Hepatocyte (in vitro differentiated cells): Measurements from ENCODE around the gene MFAP5. TPM values are rescaled to one million over a fixed set of nuclear protein-coding genes. Genes with fewer than 3 reads are reported as not detected.

Source experiments
- DNase-seq: peaks from one replicate; pipeline ENCODE4 v3.0.0-alpha.2; 2016; ENCODE audit warnings: low spot score
- H2AFZ ChIP-seq: fragments of 200-600 bp; sonication (generic); 2 replicates; pipeline ENCODE4 v1.6.0; 2016; ENCODE audit warnings: antibody characterized with exemption, mild to moderate bottlenecking
- H3K27ac ChIP-seq: fragments of 200-600 bp; sonication (generic); 2 replicates; pipeline ENCODE4 v1.5.1; 2016; ENCODE audit warnings: mild to moderate bottlenecking
- H3K27me3 ChIP-seq: fragments of 200-600 bp; sonication (generic); 2 replicates; pipeline ENCODE4 v1.6.1; 2016
- H3K36me3 ChIP-seq: fragments of 200-600 bp; sonication (generic); replicated peaks from 2 replicates; pipeline ENCODE4 v1.5.1; 2016; ENCODE audit warnings: low read depth; ENCODE audit not compliant: insufficient read depth
- H3K4me1 ChIP-seq: fragments of 200-600 bp; sonication (generic); 2 replicates; pipeline ENCODE4 v1.5.1; 2016; ENCODE audit warnings: mild to moderate bottlenecking, moderate library complexity; ENCODE audit not compliant: insufficient read depth
- H3K4me2 ChIP-seq: fragments of 200-600 bp; sonication (generic); 2 replicates; pipeline ENCODE4 v1.6.0; 2016
- H3K4me3 ChIP-seq: fragments of 200-600 bp; sonication (generic); 2 replicates; pipeline ENCODE4 v1.5.1; 2016; ENCODE audit warnings: mild to moderate bottlenecking
- H3K79me2 ChIP-seq: fragments of 200-600 bp; sonication (generic); 2 replicates; pipeline ENCODE4 v1.6.0; 2017; ENCODE audit warnings: mild to moderate bottlenecking
- H3K9me2 ChIP-seq: fragments of 200-600 bp; sonication (generic); replicated peaks from 2 replicates; pipeline ENCODE4 v1.6.0; 2017; ENCODE audit warnings: mild to moderate bottlenecking; ENCODE audit not compliant: insufficient read depth
- H3K9me3 ChIP-seq: fragments of 200-600 bp; sonication (generic); 2 replicates; pipeline ENCODE4 v1.5.1; 2016; ENCODE audit warnings: low read depth, mild to moderate bottlenecking
- H4K20me1 ChIP-seq: fragments of 200-600 bp; sonication (generic); 2 replicates; pipeline ENCODE4 v1.6.0; 2016; ENCODE audit warnings: mild to moderate bottlenecking; ENCODE audit not compliant: insufficient read depth, poor library complexity, severe bottlenecking
- CTCF ChIP-seq: fragments of 200-600 bp; sonication (generic); IDR thresholded peaks from 2 replicates; pipeline ENCODE4 v1.5.1; 2016; ENCODE audit warnings: antibody characterized with exemption, mild to moderate bottlenecking; ENCODE audit not compliant: poor library complexity
- EZH2 ChIP-seq: fragments of 200-600 bp; sonication (generic); IDR thresholded peaks from 2 replicates; pipeline ENCODE4 v1.6.1; 2016; ENCODE audit warnings: antibody characterized with exemption, mild to moderate bottlenecking, borderline replicate concordance
- EZH2phosphoT487 ChIP-seq: fragments of 200-600 bp; sonication (generic); IDR thresholded peaks from one replicate; pipeline ENCODE4 v1.6.1; 2018; ENCODE audit warnings: antibody characterized with exemption, mild to moderate bottlenecking, low read depth, moderate library complexity; ENCODE audit not compliant: unreplicated experiment, severe bottlenecking
- WGBS: methylation state at CpG from one replicate; pipeline ENCODE4 v1.1.6; 2016; ENCODE audit warnings: low lambda C conversion rate; ENCODE audit errors: missing lambda C conversion rate; 5-methylcytosine and 5-hydroxymethylcytosine counted together
- polyA plus RNA-seq: library from polyadenylated mRNA; unstranded; fragments of >200 nt; fragmentation: Nextera tagmentation; extraction: Ambion mirVana; gene quantifications from 2 replicates; pipeline ENCODE4 v1.2.1, GENCODE V29; 2016
- total RNA-seq: library from RNA; depleted of rRNA; stranded (reverse); fragments of >200 nt; gene quantifications from 2 replicates; pipeline ENCODE4 v1.2.3, GENCODE V29; 2014

Gene MFAP5
- total and polyA plus RNA-seq, 2 experiments from 2014 or later, result 0.15 to 1.9 TPM

- Histone ChIP-seq H3K4me2 (no peak overlapping the region), H2AFZ (no peak overlapping the region), H3K27ac (no peak overlapping the region), H3K9me3 (no peaks in the 10 kb centered on the region), H3K4me1 (no peaks in the 10 kb centered on the region), H3K79me2 (no peaks in the 10 kb centered on the region), H3K27me3 (no peaks in the 10 kb centered on the region), H3K9me2 (no peaks in the 10 kb centered on the region), H4K20me1 (no peaks in the 10 kb centered on the region), H3K36me3 (no peaks in the 10 kb centered on the region), H3K4me3 (no peak overlapping the region)
- DNase-seq, result no peak
- 73% methylated on average over 5 of the region's 5 CpGs for WGBS
- TF ChIP-seq EZH2 (no peak), CTCF (no peak), EZH2phosphoT487 (no peak)
Measured at GRCh38 chr12:8647968-8648367, 14.7 kb downstream of the MFAP5 start.

GRCh38 chr12:8644345-8645248 lies 18.0 kb downstream of the MFAP5 start:
- TF ChIP-seq EZH2phosphoT487, result no peak
- TF ChIP-seq EZH2, result no peak
- TF ChIP-seq CTCF, result no peak
- Histone ChIP-seq H3K27ac (no peak overlapping the region), H4K20me1 (no peaks in the 10 kb centered on the region), H3K36me3 (no peaks in the 10 kb centered on the region), H3K4me1 (no peaks in the 10 kb centered on the region), H3K9me3 (no peaks in the 10 kb centered on the region), H3K9me2 (no peaks in the 10 kb centered on the region), H3K4me2 (no peak overlapping the region), H2AFZ (peak overlapping the region; percentile 26), H3K4me3 (no peak overlapping the region), H3K79me2 (no peaks in the 10 kb centered on the region), H3K27me3 (no peaks in the 10 kb centered on the region)
- WGBS, result 60% methylated on average over 5 of the region's 5 CpGs
- DNase-seq, result no peak

- no peaks in the 10 kb centered on the region for H3K27me3 ChIP-seq
- no peaks in the 10 kb centered on the region for H3K9me3 ChIP-seq
- WGBS, result 96% methylated on average over 1 of the region's 1 CpG
- no peaks in the 10 kb centered on the region for H3K9me2 ChIP-seq
- TF ChIP-seq CTCF (no peak), EZH2 (no peak), EZH2phosphoT487 (no peak)
- H4K20me1 ChIP-seq, result no peaks in the 10 kb centered on the region
- H2AFZ ChIP-seq, result no peak overlapping the region
- no peak for DNase-seq
- H3K27ac ChIP-seq, result no peak overlapping the region
- H3K4me1 ChIP-seq, result no peaks in the 10 kb centered on the region
- H3K79me2 ChIP-seq, result no peaks in the 10 kb centered on the region
- H3K4me3 ChIP-seq, result no peak overlapping the region
- H3K36me3 ChIP-seq, result no peaks in the 10 kb centered on the region
- H3K4me2 ChIP-seq, result no peak overlapping the region
Measured at GRCh38 chr12:8642775-8643174, 19.9 kb downstream of the MFAP5 start.
